ENCODE results near the gene C4orf36.

- TF ChIP-seq CTCF (IDR thresholded peaks at IDR 0.05), result no peak
- TF ChIP-seq POLR2A (IDR thresholded peaks at IDR 0.05), result no peak
Observed at GRCh38 chr4:86835677-86836076, 56.5 kb downstream of the C4orf36 start.

Data from right lobe of liver (tissue), 4 donors.